Endothelial cell of umbilical vein (primary cell): ENCODE results near the gene SSH2. TPM values are rescaled to one million over a fixed set of nuclear protein-coding genes. Genes with fewer than 3 reads are reported as not detected.

Experiments
- BruUV-seq: library from RNA; stranded (reverse); fragments of 400-500 nt; replicated peaks from 2 replicates; lab custom pipeline; 2021; lab: Mats Ljungman, UMichigan
- CTCF ChIA-PET: fragments of 300-600, 350-600 bp; sonication (Branson Sonifier 250); formaldehyde crosslinking; loops from one replicate; lab custom pipeline; 2021; ENCODE audit warnings: antibody characterized with exemption, inconsistent platforms; lab: Charles Lee
- POLR2A ChIA-PET: fragments of 300-600, 350-600 bp; sonication (Branson Sonifier 250); formaldehyde crosslinking; loops from one replicate; lab custom pipeline; 2021; ENCODE audit warnings: antibody characterized with exemption, inconsistent platforms; lab: Charles Lee
- DNase-seq: peaks from one replicate; pipeline ENCODE4 v3.0.0-alpha.2; 2011; ENCODE audit warnings: low read depth, low spot score
- FAIRE-seq: peaks from 2 replicates; lab custom pipeline; 2011; peaks lifted over from hg19 to GRCh38; lab: Jason Lieb, UNC
- H2AFZ ChIP-seq: 2 replicates; pipeline ENCODE4 v1.6.0; 2012; ENCODE audit warnings: low read depth, low read length, control low read depth, inconsistent platforms
- H3K27ac ChIP-seq: 2 replicates; pipeline ENCODE4 v1.5.1; 2011; ENCODE audit warnings: low read depth, mild to moderate bottlenecking, control low read depth, low read length, moderate library complexity; ENCODE audit not compliant: insufficient read depth
- H3K27me3 ChIP-seq, 2 experiments: 2 replicates each; pipeline versions ENCODE4 v1.6.0 to v1.6.1; 2011; ENCODE audit warnings: low read length in 2 of 2, mixed read lengths in 1 of 2; ENCODE audit not compliant: control insufficient read depth in 2 of 2, insufficient read depth in 2 of 2
- H3K36me3 ChIP-seq, 2 experiments: 2 replicates in 1 of 2; 3 replicates in 1 of 2; pipeline ENCODE4 v1.5.1; 2011; ENCODE audit warnings: low read length in 2 of 2, mild to moderate bottlenecking in 1 of 2, moderate library complexity in 1 of 2; ENCODE audit not compliant: control insufficient read depth in 2 of 2, insufficient read depth in 2 of 2; ENCODE audit errors: extremely low read depth in 1 of 2
- H3K4me1 ChIP-seq: 3 replicates; pipeline ENCODE4 v1.5.1; 2011; ENCODE audit warnings: mild to moderate bottlenecking, low read length; ENCODE audit not compliant: control insufficient read depth, insufficient read depth; ENCODE audit errors: extremely low read depth
- H3K4me2 ChIP-seq: 2 replicates; pipeline ENCODE4 v1.6.1; 2011; ENCODE audit warnings: low read length, control low read depth, mixed read lengths; ENCODE audit not compliant: insufficient read depth
- H3K4me3 ChIP-seq, 3 experiments: fragments of 200-600 bp in 1 of 3; sonication (generic), shearing (Covaris generic) in 1 of 3; replicated peaks in 1 of 3; 2 replicates each; pipeline ENCODE4 v1.5.1; 2011 to 2016; ENCODE audit warnings: control low read depth in 3 of 3, low read length in 3 of 3, mild to moderate bottlenecking in 2 of 3, inconsistent platforms in 1 of 3, low read depth in 1 of 3, moderate library complexity in 1 of 3; ENCODE audit not compliant: insufficient read depth in 1 of 3
- H3K79me2 ChIP-seq: 2 replicates; pipeline ENCODE4 v1.6.0; 2012; ENCODE audit warnings: low read length, inconsistent platforms; ENCODE audit not compliant: control insufficient read depth, insufficient read depth
- H3K9ac ChIP-seq: replicated peaks from 2 replicates; pipeline ENCODE3; 2011; ENCODE audit warnings: low read length, control low read depth; ENCODE audit not compliant: insufficient read depth; ENCODE audit errors: extremely low read depth
- H3K9me1 ChIP-seq: replicated peaks from 3 replicates; pipeline ENCODE4 v1.6.0; 2011; ENCODE audit warnings: mild to moderate bottlenecking, low read length; ENCODE audit not compliant: control insufficient read depth, insufficient read depth; ENCODE audit errors: extremely low read depth
- H3K9me3 ChIP-seq: replicated peaks from 2 replicates; pipeline ENCODE4 v1.5.1; 2012; ENCODE audit warnings: low read length, inconsistent platforms; ENCODE audit not compliant: control insufficient read depth, insufficient read depth
- H4K20me1 ChIP-seq: replicated peaks from 2 replicates; pipeline ENCODE3; 2011; ENCODE audit warnings: mild to moderate bottlenecking, low read length; ENCODE audit not compliant: control insufficient read depth, insufficient read depth; ENCODE audit errors: extremely low read depth
- CTCF ChIP-seq, 2 donors: IDR thresholded peaks; 1 replicate in 1 of 2; 2 replicates in 1 of 2; pipeline ENCODE4 v1.5.1; 2011; ENCODE audit warnings: low read length in 2 of 2, mild to moderate bottlenecking in 2 of 2, moderate library complexity in 2 of 2, control low read depth in 1 of 2, inconsistent platforms in 1 of 2, low read depth in 1 of 2; ENCODE audit not compliant: insufficient read depth in 1 of 2; ENCODE audit errors: extremely low read depth in 1 of 2
- EZH2 ChIP-seq: IDR thresholded peaks from 2 replicates; pipeline ENCODE4 v1.6.1; 2012; ENCODE audit warnings: borderline replicate concordance, low read depth, mild to moderate bottlenecking, moderate library complexity, low read length, inconsistent platforms; ENCODE audit not compliant: severe bottlenecking
- FOS ChIP-seq: IDR thresholded peaks from 2 replicates; pipeline ENCODE4 v1.6.1; 2011; ENCODE audit warnings: mild to moderate bottlenecking, low read length, moderate library complexity, borderline replicate concordance; ENCODE audit not compliant: insufficient read depth
- GATA2 ChIP-seq: IDR thresholded peaks from 2 replicates; pipeline ENCODE4 v1.7.0; 2011; ENCODE audit warnings: low read depth, mild to moderate bottlenecking, moderate library complexity, mixed read lengths, low read length; ENCODE audit not compliant: insufficient read length, insufficient read depth
- JUN ChIP-seq: IDR thresholded peaks from 2 replicates; pipeline ENCODE4 v1.6.1; 2011; ENCODE audit warnings: borderline replicate concordance, low read depth; ENCODE audit not compliant: insufficient read length, insufficient read depth
- MAX ChIP-seq: IDR thresholded peaks from 2 replicates; pipeline ENCODE4 v1.6.1; 2011; ENCODE audit not compliant: insufficient read depth, insufficient read length
- MYC ChIP-seq: IDR thresholded peaks from one replicate; pipeline ENCODE4 v1.6.1; 2011; ENCODE audit warnings: mild to moderate bottlenecking, low read depth, low read length
- POLR2A ChIP-seq: IDR thresholded peaks from 2 replicates; pipeline ENCODE4 v1.6.1; 2012; ENCODE audit warnings: low read depth, mild to moderate bottlenecking, control low read depth, low read length
- POLR2AphosphoS5 ChIP-seq: IDR thresholded peaks from 2 replicates; pipeline ENCODE4 v1.6.1; 2012; ENCODE audit warnings: low read depth, mild to moderate bottlenecking, control low read depth, low read length, moderate library complexity; ENCODE audit not compliant: insufficient read depth
- dilution Hi-C: fragments of 300-500 bp; cut with MboI; formaldehyde crosslinking; loops from one replicate; pipeline ENCODE4 v1.15.0; 2019; ENCODE audit warnings: low sequenced_read_pairs; ENCODE audit not compliant: extremely low pct_ligation_motif_present
- intact Hi-C: fragments of 100-400 bp; cut with micrococcal nuclease; formaldehyde crosslinking; loops from one replicate; pipeline ENCODE4 v1.10.0; 2022
- polyA plus RNA-seq, 4 experiments: library from polyadenylated mRNA; depleted of rRNA in 3 of 4; stranded (reverse) in 3 of 4; unstranded in 1 of 4; fragments of >200 nt; gene quantifications; 2 replicates each; pipeline versions ENCODE4 v1.2.1 to v1.2.3, GENCODE V29; 2011 to 2012; ENCODE audit warnings: missing spikeins in 1 of 4
- total RNA-seq: library from RNA; stranded (reverse); gene quantifications from 2 replicates; pipeline ENCODE4 v1.2.3, GENCODE V29; 2021

The SSH2 gene
- total and polyA plus RNA-seq, 2 donors (not counting 3 experiments of a cell fraction or from before 2014, with no cell fraction given), result 24.6 to 60.9 TPM

GRCh38 chr17:29840884-29841283 is 89.1 kb downstream of the SSH2 start:
- no peaks in the 10 kb centered on the region for H3K9me3 ChIP-seq
- no peaks in the 10 kb centered on the region for H3K27me3 ChIP-seq
- DNase-seq (peak; percentile 49), FAIRE-seq (peak; percentile 78)
- no peak overlapping the region for H3K4me2 ChIP-seq
- no peaks in the 10 kb centered on the region for H3K79me2 ChIP-seq
- H3K9me1 ChIP-seq, result no peaks in the 10 kb centered on the region
- H3K9ac ChIP-seq, result no peak overlapping the region
- no peaks in the 10 kb centered on the region for H4K20me1 ChIP-seq
- no peaks in the 10 kb centered on the region for H3K36me3 ChIP-seq
- intact Hi-C loops (no loop called here), dilution Hi-C loops (no loop called here)
- POLR2A ChIA-PET, result no interaction called here
- CTCF ChIA-PET, result interaction anchor here (0.8 to 1.6 kb wide), 4 partner anchors 10 to 264 kb away, joined by 4 to 5 read pairs (median 4); no protein-coding TSS in a partner anchor
- no peak overlapping the region for H3K4me3 ChIP-seq
- TF ChIP-seq JUN, result no peak
- TF ChIP-seq POLR2AphosphoS5, result no peak
- TF ChIP-seq MYC, result no peak
- TF ChIP-seq MAX, result no peak
- no peak for TF ChIP-seq POLR2A
- no peak for TF ChIP-seq FOS
- TF ChIP-seq GATA2, result no peak
- TF ChIP-seq CTCF (IDR thresholded peaks at IDR 0.05; ENCODE audit: extremely low read depth in 1 of 2, insufficient read depth in 1 of 2, low read depth in 1 of 2, low read length in 2 of 2), result no peak
- TF ChIP-seq EZH2, result no peak
- BruUV-seq, result no TSS peak
- peaks cover 7% of the 10 kb centered on the region for H3K4me1 ChIP-seq
- H2AFZ ChIP-seq, result no peak overlapping the region
- H3K27ac ChIP-seq, result peak overlapping the region; percentile 5
